ENCODE measurements around the gene PIGQ.
"Not testable (repeated sequence)": the region's sequence is repeated elsewhere in the genome, so short reads cannot be mapped to it uniquely, and the experiment has no call there.

PIGQ gene

GRCh38 chr16:583815-584591, 14.2 kb downstream of the PIGQ start:
- in situ Hi-C loops (cut with MboI; ENCODE audit: low sequenced_read_pairs), result no loop called here

- in situ Hi-C loops (cut with MboI; ENCODE audit: low sequenced_read_pairs), result no loop called here
Measured at GRCh38 chr16:585351-585750, 15.6 kb downstream of the PIGQ start.

GRCh38 chr16:586047-586644, 16.4 kb downstream of the PIGQ start:
- in situ Hi-C loops (cut with MboI; ENCODE audit: low sequenced_read_pairs), result no loop called here

GRCh38 chr16:586645-587590, 17.1 kb downstream of the PIGQ start:
- in situ Hi-C loops (cut with MboI; ENCODE audit: low sequenced_read_pairs), result no loop called here

GRCh38 chr16:588639-588888, 18.8 kb downstream of the PIGQ start:
- in situ Hi-C loops (cut with MboI; ENCODE audit: low sequenced_read_pairs), result no loop called here

- in situ Hi-C loops (cut with MboI; ENCODE audit: low sequenced_read_pairs), result no loop called here
Measured at GRCh38 chr16:588889-589657, 19.3 kb downstream of the PIGQ start.

GRCh38 chr16:589658-590187, 20.0 kb downstream of the PIGQ start, which contains the start of gene RAB40C:
Gene RAB40C (plus strand): TSS chr16:590066. CDS start chr16:590292, 226 bp downstream.
- in situ Hi-C loops (cut with MboI; ENCODE audit: low sequenced_read_pairs), result no loop called here

- in situ Hi-C loops (cut with MboI; ENCODE audit: low sequenced_read_pairs), result no loop called here
Measured at GRCh38 chr16:590188-590814, 20.5 kb downstream of the PIGQ start.

- in situ Hi-C loops (cut with MboI; ENCODE audit: low sequenced_read_pairs), result no loop called here
Measured at GRCh38 chr16:590815-591200, 21.0 kb downstream of the PIGQ start.

GRCh38 chr16:591231-591630, 21.5 kb downstream of the PIGQ start:
- in situ Hi-C loops (cut with MboI; ENCODE audit: low sequenced_read_pairs), result no loop called here

GRCh38 chr16:591892-592517, 22.2 kb downstream of the PIGQ start:
- in situ Hi-C loops (cut with MboI; ENCODE audit: low sequenced_read_pairs), result no loop called here

- in situ Hi-C loops (cut with MboI; ENCODE audit: low sequenced_read_pairs), result no loop called here
Measured at GRCh38 chr16:592518-593306, 22.9 kb downstream of the PIGQ start.

GRCh38 chr16:593406-593805, 23.6 kb downstream of the PIGQ start:
- in situ Hi-C loops (cut with MboI; ENCODE audit: low sequenced_read_pairs), result no loop called here

GRCh38 chr16:593807-594206, 24.0 kb downstream of the PIGQ start:
- in situ Hi-C loops (cut with MboI; ENCODE audit: low sequenced_read_pairs), result no loop called here

- in situ Hi-C loops (cut with MboI; ENCODE audit: low sequenced_read_pairs), result no loop called here
Measured at GRCh38 chr16:595094-595528, 25.3 kb downstream of the PIGQ start.

GRCh38 chr16:595942-596735, 26.4 kb downstream of the PIGQ start:
- in situ Hi-C loops (cut with MboI; ENCODE audit: low sequenced_read_pairs), result no loop called here

GRCh38 chr16:596736-597060, 26.9 kb downstream of the PIGQ start:
- in situ Hi-C loops (cut with MboI; ENCODE audit: low sequenced_read_pairs), result no loop called here

- in situ Hi-C loops (cut with MboI; ENCODE audit: low sequenced_read_pairs), result not testable (repeated sequence)
Measured at GRCh38 chr16:597655-598054, 27.9 kb downstream of the PIGQ start.

Measured in HL-60/S4 treated with retinoic acid at 250 ng/mL for 4 days and 3 days (cell line).